AG09319 (cell line): ENCODE results near the gene MGST2.

ENCODE experiments used
- DNase-seq: peaks from one replicate; pipeline ENCODE4 v3.0.0-alpha.2; 2010; ENCODE audit warnings: low read depth; ENCODE audit errors: extremely low read depth
- CTCF ChIP-seq: IDR thresholded peaks from 2 replicates; pipeline ENCODE4 v1.5.1; 2011; ENCODE audit warnings: low read depth, mild to moderate bottlenecking, inconsistent platforms, low read length, moderate library complexity

The MGST2 gene

GRCh38 chr4:139658185-139658584, 7.4 kb upstream of the MGST2 start:
- no peak for DNase-seq

GRCh38 chr4:139658586-139659382, 6.8 kb upstream of the MGST2 start:
- no peak for DNase-seq
- no peak for TF ChIP-seq CTCF

More at GRCh38 chr4:139658185-139658584, 7.4 kb upstream of the MGST2 start:
- no peak for TF ChIP-seq CTCF

GRCh38 chr4:139659735-139660424, 5.7 kb upstream of the MGST2 start:
- TF ChIP-seq CTCF = no peak
- no peak for DNase-seq

GRCh38 chr4:139660568-139661043, 5.0 kb upstream of the MGST2 start:
- TF ChIP-seq CTCF = no peak
- no peak for DNase-seq

GRCh38 chr4:139663561-139664138, 2.0 kb upstream of the MGST2 start:
- no peak for TF ChIP-seq CTCF
- DNase-seq = no peak

GRCh38 chr4:139664442-139664841, 1.2 kb upstream of the MGST2 start:
- DNase-seq = no peak
- TF ChIP-seq CTCF = no peak
